Fibroblast of skin of left biceps (primary cell): ENCODE results near the gene BTBD16.

Experiments used
- DNase-seq, 2 experiments: peaks; one replicate each; pipeline ENCODE4 v3.0.0-alpha.2; 2013; ENCODE audit warnings: low read depth in 2 of 2

BTBD16 gene

GRCh38 chr10:122311716-122312115, 40.6 kb downstream of the BTBD16 start:
- DNase-seq: no peak

- DNase-seq: no peak
Observed at GRCh38 chr10:122316224-122316884, 45.3 kb downstream of the BTBD16 start.

GRCh38 chr10:122321960-122322359, 50.9 kb downstream of the BTBD16 start:
- DNase-seq: no peak

GRCh38 chr10:122323189-122323588, 52.1 kb downstream of the BTBD16 start:
- DNase-seq: no peak

GRCh38 chr10:122323941-122324675, 53.0 kb downstream of the BTBD16 start:
- DNase-seq: no peak

GRCh38 chr10:122325235-122325634, 54.1 kb downstream of the BTBD16 start:
- DNase-seq: no peak

GRCh38 chr10:122326385-122326784, 55.3 kb downstream of the BTBD16 start:
- DNase-seq: no peak

- no peak for DNase-seq
Observed at GRCh38 chr10:122326806-122327205, 55.7 kb downstream of the BTBD16 start.

GRCh38 chr10:122327237-122328206, 56.4 kb downstream of the BTBD16 start:
- DNase-seq: no peak

- no peak for DNase-seq
Observed at GRCh38 chr10:122328676-122329075, 57.6 kb downstream of the BTBD16 start.

GRCh38 chr10:122329416-122329815, 58.3 kb downstream of the BTBD16 start:
- DNase-seq: no peak

- no peak for DNase-seq
Observed at GRCh38 chr10:122331100-122331499, 60.0 kb downstream of the BTBD16 start.

GRCh38 chr10:122331615-122332446, 60.7 kb downstream of the BTBD16 start:
- no peak for DNase-seq

- DNase-seq: no peak
Observed at GRCh38 chr10:122333037-122333436, 61.9 kb downstream of the BTBD16 start.

- no peak for DNase-seq
Observed at GRCh38 chr10:122336332-122336731, 65.2 kb downstream of the BTBD16 start.

GRCh38 chr10:122336961-122337360, 65.9 kb downstream of the BTBD16 start:
- no peak for DNase-seq

- no peak for DNase-seq
Observed at GRCh38 chr10:122338609-122339441, 67.7 kb downstream of the BTBD16 start.

- peak; percentile 15 to 25 for DNase-seq
Observed at GRCh38 chr10:122341141-122341810, 70.2 kb downstream of the BTBD16 start.

- peak; percentile 15 to 16 for DNase-seq
Observed at GRCh38 chr10:122342293-122343134, 71.4 kb downstream of the BTBD16 start.
